NCI-H2081 treated with DMSO at 0.1 percent for 48 hours (cell line): Measurements from ENCODE around the gene MAP3K12.
"Not testable (repeated sequence)": the region's sequence is repeated elsewhere in the genome, so short reads cannot be mapped to it uniquely, and the experiment has no call there.

Experiments
- DNase-seq: peaks from one replicate; lab custom pipeline; 2025; lab: John Stamatoyannopoulos, UW

Gene MAP3K12

GRCh38 chr12:53489242-53489864, 9.9 kb downstream of the MAP3K12 start:
- DNase-seq, result no peak

- DNase-seq, result no peak
Observed at GRCh38 chr12:53486736-53487487, 12.3 kb downstream of the MAP3K12 start.

GRCh38 chr12:53485955-53486735, 13.1 kb downstream of the MAP3K12 start:
- no peak for DNase-seq

GRCh38 chr12:53484686-53485575, 14.3 kb downstream of the MAP3K12 start:
- DNase-seq, result no peak

GRCh38 chr12:53483979-53484377, 15.3 kb downstream of the MAP3K12 start:
- no peak for DNase-seq

GRCh38 chr12:53483225-53483978, 15.9 kb downstream of the MAP3K12 start:
- DNase-seq, result no peak

- DNase-seq, result no peak
Observed at GRCh38 chr12:53482626-53483168, 16.6 kb downstream of the MAP3K12 start.

GRCh38 chr12:53481939-53482586, 17.2 kb downstream of the MAP3K12 start:
- DNase-seq, result no peak

GRCh38 chr12:53481458-53481857, 17.8 kb downstream of the MAP3K12 start:
- not testable (repeated sequence) for DNase-seq

GRCh38 chr12:53480491-53481442, 18.5 kb downstream of the MAP3K12 start:
- DNase-seq, result no peak

GRCh38 chr12:53479331-53479730, 19.9 kb downstream of the MAP3K12 start:
- no peak for DNase-seq

GRCh38 chr12:53478865-53479264, 20.4 kb downstream of the MAP3K12 start:
- no peak for DNase-seq

- no peak for DNase-seq
Observed at GRCh38 chr12:53476769-53477209, 22.5 kb downstream of the MAP3K12 start.

- DNase-seq, result no peak
Observed at GRCh38 chr12:53474819-53475218, 24.4 kb downstream of the MAP3K12 start.

- no peak for DNase-seq
Observed at GRCh38 chr12:53474077-53474476, 25.2 kb downstream of the MAP3K12 start.

- DNase-seq, result no peak
Observed at GRCh38 chr12:53472056-53472582, 27.1 kb downstream of the MAP3K12 start.

- no peak for DNase-seq
Observed at GRCh38 chr12:53468282-53468681, 31.0 kb downstream of the MAP3K12 start.

GRCh38 chr12:53467880-53468279, 31.4 kb downstream of the MAP3K12 start:
- no peak for DNase-seq

GRCh38 chr12:53467082-53467481, 32.2 kb downstream of the MAP3K12 start:
- DNase-seq, result no peak
